KMS-11 (cell line): Measurements from ENCODE around the gene EVI5.

Experiments used
- H2AFZ ChIP-seq: fragments of 200-600 bp; sonication (generic); 2 replicates; pipeline ENCODE4 v1.6.1; 2016; ENCODE audit warnings: antibody characterized with exemption, mixed run types, low read depth
- H3K27ac ChIP-seq: fragments of 200-600 bp; sonication (generic); 2 replicates; pipeline ENCODE4 v1.6.1; 2016; ENCODE audit warnings: mild to moderate bottlenecking, mixed run types
- H3K27me3 ChIP-seq: fragments of 200-600 bp; sonication (generic); 2 replicates; pipeline ENCODE4 v1.6.1; 2017; ENCODE audit warnings: mild to moderate bottlenecking, low read depth, mixed run types, moderate library complexity; ENCODE audit not compliant: insufficient read depth
- H3K36me3 ChIP-seq: fragments of 200-600 bp; sonication (generic); 2 replicates; pipeline ENCODE4 v1.6.1; 2017; ENCODE audit warnings: mild to moderate bottlenecking, mixed run types; ENCODE audit not compliant: insufficient read depth
- H3K4me1 ChIP-seq: fragments of 200-600 bp; sonication (generic); 2 replicates; pipeline ENCODE4 v1.6.1; 2016; ENCODE audit warnings: mild to moderate bottlenecking, low read depth, mixed run types; ENCODE audit not compliant: poor library complexity, severe bottlenecking
- H3K4me2 ChIP-seq: fragments of 200-600 bp; sonication (generic); 2 replicates; pipeline ENCODE4 v1.7.0; 2016; ENCODE audit warnings: mild to moderate bottlenecking, mixed run types
- H3K4me3 ChIP-seq: fragments of 200-600 bp; sonication (generic); IDR thresholded peaks from 2 replicates; pipeline ENCODE4 v1.6.1; 2017; ENCODE audit warnings: low read depth, low read length, mixed read lengths; ENCODE audit not compliant: insufficient read depth
- H3K79me2 ChIP-seq: fragments of 200-600 bp; sonication (generic); 2 replicates; pipeline ENCODE4 v1.6.1; 2016; ENCODE audit warnings: low read depth, mixed run types; ENCODE audit not compliant: insufficient read depth
- H3K9ac ChIP-seq: fragments of 200-600 bp; sonication (generic); 2 replicates; pipeline ENCODE4 v1.6.1; 2016; ENCODE audit warnings: mild to moderate bottlenecking, mixed run types
- H4K20me1 ChIP-seq: fragments of 200-600 bp; sonication (generic); 2 replicates; pipeline ENCODE4 v1.6.1; 2016; ENCODE audit warnings: mild to moderate bottlenecking, mixed run types; ENCODE audit not compliant: insufficient read depth
- TF ChIP-seq, protein P1 (sequence below): fragments of 200-600 bp; sonication (generic); conservative IDR thresholded peaks from 2 replicates; pipeline ENCODE4 v1.6.1; 2017; ENCODE audit warnings: low read depth, mild to moderate bottlenecking, antibody characterized with exemption, low read length, moderate library complexity, mixed read lengths

The EVI5 gene

DNA sequence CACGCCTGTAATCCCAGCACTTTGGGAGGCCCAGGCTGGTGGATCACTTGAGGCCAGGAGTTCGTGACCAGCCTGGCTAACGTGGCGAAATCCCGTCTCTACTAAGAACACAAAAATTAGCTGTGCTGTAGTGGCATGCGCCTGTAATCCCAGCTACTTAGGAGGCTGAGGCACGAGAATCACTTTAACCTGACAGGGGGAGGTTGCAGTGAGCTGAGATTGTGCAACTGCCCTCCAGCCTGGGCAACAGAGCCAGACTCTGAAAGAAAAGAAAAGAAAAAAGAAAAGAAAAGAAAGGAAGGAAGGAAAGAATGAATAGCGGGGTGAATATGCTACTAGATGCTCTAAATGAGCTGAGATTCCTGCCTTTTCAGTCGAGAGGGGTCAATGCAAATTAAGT is 305.3 kb downstream of the EVI5 start:
- H3K4me1 ChIP-seq = no peaks in the 10 kb centered on the region
- TF ChIP-seq, protein P1, sequence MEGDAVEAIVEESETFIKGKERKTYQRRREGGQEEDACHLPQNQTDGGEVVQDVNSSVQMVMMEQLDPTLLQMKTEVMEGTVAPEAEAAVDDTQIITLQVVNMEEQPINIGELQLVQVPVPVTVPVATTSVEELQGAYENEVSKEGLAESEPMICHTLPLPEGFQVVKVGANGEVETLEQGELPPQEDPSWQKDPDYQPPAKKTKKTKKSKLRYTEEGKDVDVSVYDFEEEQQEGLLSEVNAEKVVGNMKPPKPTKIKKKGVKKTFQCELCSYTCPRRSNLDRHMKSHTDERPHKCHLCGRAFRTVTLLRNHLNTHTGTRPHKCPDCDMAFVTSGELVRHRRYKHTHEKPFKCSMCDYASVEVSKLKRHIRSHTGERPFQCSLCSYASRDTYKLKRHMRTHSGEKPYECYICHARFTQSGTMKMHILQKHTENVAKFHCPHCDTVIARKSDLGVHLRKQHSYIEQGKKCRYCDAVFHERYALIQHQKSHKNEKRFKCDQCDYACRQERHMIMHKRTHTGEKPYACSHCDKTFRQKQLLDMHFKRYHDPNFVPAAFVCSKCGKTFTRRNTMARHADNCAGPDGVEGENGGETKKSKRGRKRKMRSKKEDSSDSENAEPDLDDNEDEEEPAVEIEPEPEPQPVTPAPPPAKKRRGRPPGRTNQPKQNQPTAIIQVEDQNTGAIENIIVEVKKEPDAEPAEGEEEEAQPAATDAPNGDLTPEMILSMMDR = no peak
- no peak overlapping the region for H3K9ac ChIP-seq
- no peaks in the 10 kb centered on the region for H3K79me2 ChIP-seq
- no peak overlapping the region for H3K4me3 ChIP-seq
- H3K27ac ChIP-seq = no peak overlapping the region
- H3K4me2 ChIP-seq = no peak overlapping the region
- no peaks in the 10 kb centered on the region for H4K20me1 ChIP-seq
- no peak overlapping the region for H2AFZ ChIP-seq
- no peaks in the 10 kb centered on the region for H3K36me3 ChIP-seq
- peaks cover 3% of the 10 kb centered on the region; the same call in 1 of the 2 replicates for H3K27me3 ChIP-seq

DNA sequence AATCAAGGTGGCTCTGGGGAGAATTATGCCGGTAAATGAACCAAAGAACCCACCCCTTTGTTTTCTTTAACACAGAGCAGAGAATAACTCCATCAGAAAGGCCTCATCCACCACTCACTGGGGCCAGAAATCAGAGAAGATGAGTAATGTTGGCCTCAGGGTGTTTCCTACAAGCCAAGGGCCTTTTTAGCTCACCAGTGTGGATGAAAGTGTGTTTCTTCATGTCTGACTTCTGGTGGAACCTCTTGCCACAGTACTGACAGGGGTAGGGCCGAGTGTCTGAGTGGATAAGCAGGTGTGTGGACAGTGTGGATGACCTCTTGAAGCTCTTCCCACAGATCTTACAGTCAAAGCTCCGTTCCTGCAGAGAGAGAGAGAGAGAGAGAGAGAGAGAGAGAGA is 306.5 kb downstream of the EVI5 start:
- Histone ChIP-seq H2AFZ (no peak overlapping the region), H3K4me1 (no peaks in the 10 kb centered on the region), H3K79me2 (no peaks in the 10 kb centered on the region), H3K27ac (no peak overlapping the region), H3K4me3 (no peak overlapping the region), H3K27me3 (no peaks in the 10 kb centered on the region), H4K20me1 (no peaks in the 10 kb centered on the region), H3K36me3 (no peaks in the 10 kb centered on the region), H3K9ac (no peak overlapping the region), H3K4me2 (no peak overlapping the region)
- TF ChIP-seq, protein P1 = no peak

GRCh38 chr1:92476071-92476631 is 308.8 kb downstream of the EVI5 start:
- Histone ChIP-seq H3K27ac (no peak overlapping the region), H4K20me1 (no peaks in the 10 kb centered on the region), H3K27me3 (no peaks in the 10 kb centered on the region), H3K9ac (no peak overlapping the region), H2AFZ (no peak overlapping the region), H3K36me3 (no peaks in the 10 kb centered on the region), H3K4me1 (no peaks in the 10 kb centered on the region), H3K79me2 (no peaks in the 10 kb centered on the region), H3K4me2 (no peak overlapping the region), H3K4me3 (no peak overlapping the region)
- TF ChIP-seq, protein P1 = no peak

DNA sequence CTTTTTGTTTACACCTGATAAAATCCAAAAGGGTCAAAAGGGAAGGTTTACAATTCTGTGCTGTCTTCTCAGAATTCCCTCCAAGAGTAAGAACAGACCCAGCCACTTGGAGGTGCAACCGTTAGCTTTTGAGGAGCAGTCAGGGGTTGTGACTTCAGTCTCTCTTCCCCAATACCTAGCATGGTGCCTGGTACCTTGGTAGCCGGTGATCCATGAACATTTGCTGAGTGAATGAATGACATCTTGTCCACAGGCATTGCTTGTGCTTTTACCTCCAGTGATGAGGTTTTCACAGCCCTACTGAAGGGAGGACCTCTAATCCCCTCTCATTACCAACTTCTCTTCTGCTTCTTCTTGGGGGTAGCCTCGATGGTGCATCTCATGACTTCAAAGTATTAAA is 309.9 kb downstream of the EVI5 start:
- no peaks in the 10 kb centered on the region for H3K4me1 ChIP-seq
- no peaks in the 10 kb centered on the region for H3K27me3 ChIP-seq
- H3K79me2 ChIP-seq = no peaks in the 10 kb centered on the region
- H3K9ac ChIP-seq = no peak overlapping the region
- no peak overlapping the region for H2AFZ ChIP-seq
- H3K27ac ChIP-seq = no peak overlapping the region
- no peak overlapping the region for H3K4me3 ChIP-seq
- no peaks in the 10 kb centered on the region for H3K36me3 ChIP-seq
- TF ChIP-seq, protein P1 = no peak
- H3K4me2 ChIP-seq = no peak overlapping the region
- H4K20me1 ChIP-seq = no peaks in the 10 kb centered on the region
